OCI-LY1 (cell line): ENCODE results near the gene C1QTNF2.

Experiments
- CTCF ChIP-seq: fragments of 200-600 bp; sonication (generic), shearing (Covaris generic); IDR thresholded peaks from 2 replicates; pipeline ENCODE4 v1.5.1; 2017; ENCODE audit warnings: mild to moderate bottlenecking, antibody characterized with exemption, low read length, moderate library complexity, mixed read lengths
- EZH2 ChIP-seq: fragments of 200-600 bp; sonication (generic), shearing (Covaris generic); IDR thresholded peaks from 2 replicates; pipeline ENCODE4 v1.8.0; 2017; ENCODE audit warnings: borderline replicate concordance, mixed run types, mild to moderate bottlenecking, antibody characterized with exemption, low read length, moderate library complexity, mixed read lengths

GRCh38 chr5:160298189-160298588 lies 72.2 kb downstream of the C1QTNF2 start:
- TF ChIP-seq CTCF (no peak), EZH2 (no peak)
